ENCODE results near the gene C1QTNF6.
A peak's percentile ranks its signal among the peaks of the same experiment; 100 is the strongest.

The C1QTNF6 gene

GRCh38 chr22:37163575-37164504 is 24.2 kb downstream of the C1QTNF6 start:
- DNase-seq (ENCODE audit: low read depth in 3 of 3, low spot score in 1 of 3) = no peak

- DNase-seq (ENCODE audit: low read depth in 3 of 3, low spot score in 1 of 3) = no peak
Measured at GRCh38 chr22:37163096-37163489, 25.0 kb downstream of the C1QTNF6 start.

- DNase-seq (ENCODE audit: low read depth in 3 of 3, low spot score in 1 of 3) = peak in 2 of 3 donors; percentile 26 to 46
Measured at GRCh38 chr22:37162221-37163095, 25.6 kb downstream of the C1QTNF6 start.

- no peak for DNase-seq (ENCODE audit: low read depth in 3 of 3, low spot score in 1 of 3)
Measured at GRCh38 chr22:37161443-37161842, 26.6 kb downstream of the C1QTNF6 start.

GRCh38 chr22:37160027-37160426 is 28.0 kb downstream of the C1QTNF6 start:
- DNase-seq (ENCODE audit: low read depth in 3 of 3, low spot score in 1 of 3) = no peak

- no peak for DNase-seq (ENCODE audit: low read depth in 3 of 3, low spot score in 1 of 3)
Measured at GRCh38 chr22:37158963-37159290, 29.1 kb downstream of the C1QTNF6 start.

GRCh38 chr22:37157516-37158285 is 30.3 kb downstream of the C1QTNF6 start:
- no peak for DNase-seq (ENCODE audit: low read depth in 3 of 3, low spot score in 1 of 3)

- DNase-seq (ENCODE audit: low read depth in 3 of 3, low spot score in 1 of 3) = no peak
Measured at GRCh38 chr22:37156686-37157435, 31.2 kb downstream of the C1QTNF6 start.

GRCh38 chr22:37155971-37156370 is 32.1 kb downstream of the C1QTNF6 start:
- DNase-seq (ENCODE audit: low read depth in 3 of 3, low spot score in 1 of 3) = no peak

GRCh38 chr22:37154925-37155712 is 32.9 kb downstream of the C1QTNF6 start:
- DNase-seq (ENCODE audit: low read depth in 3 of 3, low spot score in 1 of 3) = no peak

GRCh38 chr22:37153901-37154300 is 34.1 kb downstream of the C1QTNF6 start:
- no peak for DNase-seq (ENCODE audit: low read depth in 3 of 3, low spot score in 1 of 3)

GRCh38 chr22:37151401-37151800 is 36.6 kb downstream of the C1QTNF6 start:
- DNase-seq (ENCODE audit: low read depth in 3 of 3, low spot score in 1 of 3) = no peak

- no peak for DNase-seq (ENCODE audit: low read depth in 3 of 3, low spot score in 1 of 3)
Measured at GRCh38 chr22:37150701-37151100, 37.3 kb downstream of the C1QTNF6 start.

- no peak for DNase-seq (ENCODE audit: low read depth in 3 of 3, low spot score in 1 of 3)
Measured at GRCh38 chr22:37148742-37149665, 39.0 kb downstream of the C1QTNF6 start.

- no peak for DNase-seq (ENCODE audit: low read depth in 3 of 3, low spot score in 1 of 3)
Measured at GRCh38 chr22:37148031-37148651, 39.9 kb downstream of the C1QTNF6 start.

GRCh38 chr22:37147186-37147990 is 40.7 kb downstream of the C1QTNF6 start:
- DNase-seq (ENCODE audit: low read depth in 3 of 3, low spot score in 1 of 3) = no peak

- DNase-seq (ENCODE audit: low read depth in 3 of 3, low spot score in 1 of 3) = no peak
Measured at GRCh38 chr22:37146507-37147180, 41.4 kb downstream of the C1QTNF6 start.

Measured in stimulated activated CD4-positive, alpha-beta T cell treated with anti-CD3 and anti-CD28 coated beads, TNF-alpha, amount 100 ng/mL, for 1 hour (primary cell).